ENCODE results near the gene IGSF6.

DNA sequence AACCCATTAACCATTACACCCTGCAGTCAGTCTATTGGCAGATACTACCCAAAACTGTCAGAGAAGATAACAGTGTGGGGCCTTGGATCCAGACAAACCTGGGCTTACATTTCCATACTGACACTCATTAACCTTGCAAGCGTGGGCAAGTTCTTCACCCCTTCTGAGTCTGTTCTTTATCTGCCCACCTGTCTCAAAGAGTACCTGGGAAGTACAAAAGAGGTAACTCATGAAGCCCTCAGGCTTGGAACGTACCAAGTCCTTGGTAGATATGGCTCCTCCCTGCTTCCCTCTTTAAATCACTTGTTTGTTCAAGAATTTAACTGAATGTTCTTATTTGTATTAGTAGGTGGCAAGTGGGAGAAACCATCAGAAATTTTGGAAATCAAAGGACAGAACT, 2.5 kb upstream of the IGSF6 start:
- no peak for TF ChIP-seq ZNF133 (CRISPR knock-in tag; IDR thresholded peaks at IDR 0.05)
- no peak for TF ChIP-seq SRF (CRISPR knock-in tag; IDR thresholded peaks at IDR 0.05)
- no peak for TF ChIP-seq CC2D1A (IDR thresholded peaks at IDR 0.05)
- TF ChIP-seq POU5F1 (IDR thresholded peaks at IDR 0.05; ENCODE audit: borderline replicate concordance, low read depth, low read length, partially characterized antibody) = no peak
